HG02852 (cell line): Measurements from ENCODE around the gene NCR2.
"Not testable (repeated sequence)": the region's sequence is repeated elsewhere in the genome, so short reads cannot be mapped to it uniquely, and the experiment has no call there.

ENCODE experiments used
- ATAC-seq: cut with Tn5 transposase; IDR thresholded peaks from one replicate; pipeline ENCODE4 v1.9.1; 2021; ENCODE audit warnings: mild to moderate bottlenecking, moderate library complexity; ENCODE audit not compliant: unreplicated experiment

NCR2 gene, protein sequence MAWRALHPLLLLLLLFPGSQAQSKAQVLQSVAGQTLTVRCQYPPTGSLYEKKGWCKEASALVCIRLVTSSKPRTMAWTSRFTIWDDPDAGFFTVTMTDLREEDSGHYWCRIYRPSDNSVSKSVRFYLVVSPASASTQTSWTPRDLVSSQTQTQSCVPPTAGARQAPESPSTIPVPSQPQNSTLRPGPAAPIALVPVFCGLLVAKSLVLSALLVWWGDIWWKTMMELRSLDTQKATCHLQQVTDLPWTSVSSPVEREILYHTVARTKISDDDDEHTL

DNA sequence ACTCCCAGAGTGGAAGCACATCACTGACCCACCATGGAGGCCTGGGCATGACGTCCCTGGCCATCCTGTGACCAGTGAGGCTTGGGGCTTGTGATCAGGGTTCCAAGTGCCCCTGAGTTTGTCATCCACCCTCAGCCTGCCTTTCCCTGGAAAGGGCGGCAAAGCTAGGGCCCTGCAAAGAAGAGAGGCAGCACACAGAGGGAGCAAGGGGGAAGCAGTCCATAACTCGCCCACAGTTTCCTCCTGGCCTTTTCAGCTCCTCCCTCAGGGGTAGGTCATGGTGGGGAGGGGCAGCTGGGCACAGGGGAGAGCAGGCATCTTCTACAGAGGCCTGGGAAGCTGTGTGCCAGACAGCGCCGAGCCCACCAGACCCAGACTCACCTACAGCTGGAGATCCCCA lies at the start of gene NCR2:
TSS of gene NCR2 (plus strand) at position 313 of the 400 bp plus-strand sequence. CDS start 269 bp downstream, outside the sequence.
- ATAC-seq = no peak

DNA sequence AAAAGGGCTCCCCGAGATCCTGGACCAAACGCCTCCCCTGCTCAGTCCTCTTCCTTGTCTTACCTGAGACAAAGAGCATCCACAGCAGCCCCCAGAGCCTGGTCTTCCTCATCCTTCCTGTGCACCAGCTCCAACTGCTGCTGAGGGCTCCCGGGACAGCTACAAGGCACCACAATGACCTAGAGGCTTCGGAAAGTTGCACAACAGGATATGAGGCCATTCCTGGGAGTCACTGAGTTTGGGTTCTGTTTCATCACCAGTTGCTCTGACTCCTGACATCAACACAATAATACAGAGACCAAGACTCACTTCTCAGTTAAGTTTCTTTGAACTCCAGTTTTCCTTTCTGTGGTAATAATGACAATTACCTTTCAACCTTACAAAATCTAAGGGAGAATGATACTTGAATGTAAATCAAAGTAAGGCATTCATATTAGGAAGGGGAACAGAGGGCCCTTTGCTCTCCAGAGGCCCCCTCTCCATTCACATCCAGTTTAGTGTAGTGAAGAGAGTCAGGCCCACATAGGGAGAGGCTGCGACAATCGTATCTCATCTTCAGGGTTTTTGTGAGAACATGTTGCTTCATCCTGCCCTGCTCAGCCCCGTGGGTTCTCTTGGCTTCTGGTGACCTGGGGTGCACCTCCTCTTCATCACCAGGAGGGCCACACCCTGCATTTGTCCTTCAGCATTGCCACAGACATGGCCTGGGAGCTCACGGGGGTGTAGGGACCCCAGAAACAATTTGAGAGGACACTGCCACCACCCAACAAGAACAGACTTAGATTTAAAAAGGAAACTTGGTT lies 48.7 kb upstream of the NCR2 start, which contains the start of gene TREM1:
TSS of gene TREM1 (minus strand) at position 139 of the 803 bp plus-strand sequence. CDS start at position 112, 27 bp downstream.
- ATAC-seq = no peak

DNA sequence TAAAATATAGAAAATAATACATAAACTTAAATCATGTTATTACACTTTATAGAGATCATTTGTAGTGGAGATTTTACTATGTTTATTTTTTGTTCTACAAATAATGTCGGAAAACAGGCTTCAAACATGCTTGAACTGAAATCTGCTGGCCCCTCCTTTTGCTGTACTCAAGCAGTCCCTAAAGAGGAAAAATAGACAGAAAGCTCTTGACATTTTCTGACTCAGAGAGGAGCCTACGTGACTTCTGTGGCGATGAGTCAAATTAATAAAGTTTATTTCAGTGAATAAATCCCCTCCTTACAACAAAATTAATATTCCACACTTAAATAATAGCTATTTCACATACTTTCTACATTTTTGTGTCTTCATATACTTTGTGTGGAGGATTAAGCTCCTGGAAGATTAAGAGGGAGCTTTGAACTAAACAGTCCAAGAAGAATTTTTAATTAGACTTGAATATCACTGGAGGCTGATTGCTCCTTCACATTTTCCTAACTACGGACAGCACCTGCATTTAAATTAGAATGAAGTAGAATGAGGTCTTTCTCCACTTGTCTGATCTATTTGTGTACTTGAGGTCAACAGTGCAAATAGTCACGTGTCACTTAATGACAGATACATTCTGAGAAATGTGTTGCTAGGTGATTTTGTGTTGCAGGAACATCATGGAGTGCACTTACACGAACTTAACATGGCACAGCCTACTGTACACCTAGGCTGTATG lies 47.2 kb upstream of the NCR2 start:
- ATAC-seq = no peak

DNA sequence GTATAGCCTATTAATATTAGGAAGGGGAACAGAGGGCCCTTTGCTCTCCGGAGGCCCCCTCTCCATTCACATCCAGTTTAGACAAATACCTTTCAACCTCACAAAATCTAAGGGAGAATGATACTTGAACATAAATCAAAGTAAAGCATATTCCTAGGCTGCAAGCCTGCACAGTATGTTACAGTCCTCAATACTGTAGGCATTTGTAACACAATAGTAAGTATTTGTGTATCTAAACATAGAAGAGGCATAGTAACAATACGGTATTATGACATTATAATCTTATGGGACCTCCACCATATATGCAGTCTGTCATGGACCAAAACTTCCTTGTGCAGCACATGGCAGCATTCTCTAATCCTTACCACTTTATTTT lies 46.7 kb upstream of the NCR2 start:
- no peak for ATAC-seq

DNA sequence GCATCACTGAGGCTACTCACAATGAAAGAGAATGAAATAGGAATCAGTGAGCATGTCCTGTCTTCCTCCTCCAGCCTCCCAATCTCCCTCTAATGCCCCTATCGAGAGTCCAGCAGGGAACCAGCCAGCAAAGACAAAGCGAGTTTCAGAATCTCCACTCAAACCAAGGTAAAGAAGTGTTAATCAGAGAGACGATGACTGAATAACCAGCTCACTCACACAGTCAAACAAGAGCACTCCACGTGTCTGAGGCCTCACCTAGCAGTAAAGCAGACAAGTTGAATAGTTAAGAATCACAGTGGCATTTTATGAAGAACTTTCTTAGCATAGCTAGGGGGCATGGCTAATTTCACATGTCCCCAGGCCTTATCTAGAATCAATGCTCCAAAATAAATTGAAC lies 45.6 kb upstream of the NCR2 start:
- no peak for ATAC-seq

DNA sequence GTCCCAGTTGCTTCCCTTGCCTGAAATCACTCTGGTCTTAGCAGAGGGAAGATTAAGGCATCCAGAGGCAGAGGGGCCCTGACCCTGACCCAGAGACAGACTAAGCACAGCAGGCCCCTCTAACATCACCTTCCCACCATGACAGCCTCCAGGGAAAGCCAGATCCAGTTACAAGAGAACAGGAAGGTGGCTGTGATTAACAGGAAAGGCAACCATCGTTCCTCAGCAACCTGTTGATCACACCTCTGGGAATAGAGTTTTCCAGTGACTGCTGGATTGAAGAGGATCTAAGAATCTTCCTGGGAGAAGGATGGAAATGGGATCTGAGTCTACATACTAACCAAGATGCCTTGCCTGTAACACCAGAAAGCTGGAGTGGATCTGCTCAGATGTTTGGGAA lies 43.7 kb upstream of the NCR2 start:
- ATAC-seq = no peak

DNA sequence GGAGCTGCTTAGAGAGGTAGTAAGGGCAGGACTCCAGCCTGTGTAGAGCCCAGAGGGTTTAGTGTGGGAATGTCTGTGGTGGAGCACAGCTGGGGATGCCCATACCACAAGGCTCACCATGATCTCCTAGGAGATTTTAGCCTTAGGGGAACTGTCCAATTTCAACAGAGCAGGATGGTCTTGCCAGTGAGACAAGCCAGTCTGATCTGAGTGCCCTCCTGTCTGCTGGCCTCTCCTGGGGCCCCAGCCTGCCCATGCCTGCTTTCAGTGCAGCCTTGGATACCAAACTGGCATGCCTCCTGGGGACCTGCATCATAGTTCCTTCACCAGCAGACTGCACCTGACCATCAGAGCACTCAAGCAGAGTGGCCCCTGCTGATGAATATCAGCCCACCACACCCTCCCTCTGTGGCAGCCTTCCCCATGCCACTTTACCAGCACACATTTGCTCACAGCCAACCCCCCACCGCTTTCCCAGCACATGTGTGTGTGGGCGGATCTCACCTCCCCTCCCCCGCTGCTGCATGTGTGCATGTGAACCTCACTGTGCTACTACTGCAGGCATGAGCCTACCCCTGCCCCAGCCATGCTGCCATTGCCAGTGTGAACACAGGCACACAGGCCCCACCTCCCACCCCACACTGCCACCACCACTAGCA lies 41.1 kb upstream of the NCR2 start:
- no peak for ATAC-seq

DNA sequence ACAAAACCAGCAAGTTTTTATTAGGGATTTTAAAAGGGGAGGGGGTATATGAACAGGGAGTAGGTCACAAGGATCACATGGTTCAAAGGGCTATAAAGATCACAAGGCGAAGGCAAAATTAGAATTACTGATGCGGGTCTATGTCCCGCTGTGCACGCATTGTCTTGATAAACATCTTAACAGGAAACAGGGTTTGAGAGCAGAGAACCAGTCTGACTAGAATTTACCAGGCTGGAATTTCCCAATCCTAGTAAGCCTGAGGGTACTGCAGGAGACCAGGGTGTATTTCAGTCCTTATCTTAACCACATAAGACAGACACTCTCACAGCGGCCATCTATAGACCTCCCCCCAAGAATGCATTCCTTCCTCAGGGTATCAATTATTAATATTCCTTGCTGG lies 38.2 kb upstream of the NCR2 start:
- not testable (repeated sequence) for ATAC-seq

DNA sequence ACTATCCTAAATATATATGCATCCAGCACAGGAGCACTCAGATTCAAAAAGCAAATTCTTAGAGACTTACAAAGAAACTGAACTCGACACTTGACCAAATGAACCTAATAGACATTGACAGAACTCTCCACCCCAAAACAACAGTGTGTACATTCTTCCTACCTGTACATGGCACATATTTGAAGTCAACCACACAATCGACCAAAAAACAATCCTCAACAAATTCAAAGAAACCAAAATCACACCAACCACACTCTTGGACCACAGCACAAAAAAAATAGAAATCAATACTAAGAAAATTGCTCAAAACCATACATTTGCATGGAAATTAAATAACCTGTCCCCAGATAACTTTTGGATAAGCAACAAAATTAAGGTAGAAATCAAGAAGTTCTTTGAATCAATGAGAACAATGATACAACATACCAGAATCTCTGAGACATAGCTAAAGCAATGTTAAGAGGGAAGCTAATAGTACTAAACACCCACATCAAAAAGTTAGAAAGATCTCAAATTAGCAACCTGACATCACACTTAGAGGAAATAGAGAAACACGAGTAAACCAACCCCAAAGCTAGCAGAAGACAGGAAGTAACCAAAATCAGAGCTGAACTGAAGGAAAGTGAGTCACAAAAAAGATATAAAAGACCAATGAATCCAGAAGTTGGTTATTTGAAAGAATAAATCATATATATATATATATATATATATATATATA lies 36.5 kb upstream of the NCR2 start:
- no peak for ATAC-seq

DNA sequence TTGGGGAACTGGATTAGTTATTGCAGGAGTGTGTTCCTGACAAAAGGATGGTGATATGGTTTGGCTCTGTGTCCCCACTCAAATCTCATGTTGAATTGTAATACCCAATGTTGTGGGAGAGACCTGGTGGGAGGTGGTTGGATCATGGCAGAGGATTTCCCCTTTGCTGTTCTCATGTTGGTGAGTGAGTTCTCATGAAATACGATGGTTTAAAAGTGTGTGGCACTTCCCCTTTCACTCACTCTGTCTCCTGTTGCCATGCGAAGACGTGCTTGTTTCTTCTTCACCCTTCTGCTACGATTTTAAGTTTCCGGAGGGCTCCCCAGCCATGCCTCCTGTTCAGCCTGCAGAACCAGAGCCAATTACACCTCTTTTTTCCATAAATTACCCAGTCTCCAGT lies 32.8 kb upstream of the NCR2 start:
- no peak for ATAC-seq

DNA sequence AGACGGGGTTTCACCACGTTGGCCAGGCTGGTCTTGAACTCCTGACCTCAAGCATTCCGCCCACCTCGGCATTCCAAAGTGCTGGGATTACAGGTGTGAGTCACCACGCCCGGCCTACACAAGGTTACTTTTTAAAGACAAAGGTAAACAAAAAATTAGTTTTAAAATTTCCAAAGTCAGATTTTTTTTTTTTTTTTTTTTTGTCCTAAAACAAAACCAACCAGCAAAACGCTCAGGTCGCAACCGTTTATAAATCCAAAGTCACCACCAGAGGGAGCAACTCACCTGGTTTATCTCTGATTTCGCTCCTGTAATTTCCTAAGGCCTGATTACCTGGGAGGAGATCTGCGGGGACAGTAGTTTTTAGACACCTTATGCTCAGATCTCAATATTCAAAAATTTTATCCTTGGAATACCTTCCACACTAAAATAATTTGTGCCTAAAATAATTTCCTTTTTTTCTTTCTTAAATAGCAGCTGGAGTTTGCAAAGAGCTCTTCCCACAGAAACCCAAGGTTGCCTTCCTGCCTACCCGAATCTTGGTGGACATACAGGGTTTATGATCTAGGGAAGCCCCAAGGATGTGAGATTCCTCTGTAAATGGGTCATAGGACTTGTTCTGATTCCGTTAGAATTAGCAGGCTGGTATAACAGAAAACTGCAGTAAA lies 29.1 kb upstream of the NCR2 start:
- ATAC-seq = no peak

DNA sequence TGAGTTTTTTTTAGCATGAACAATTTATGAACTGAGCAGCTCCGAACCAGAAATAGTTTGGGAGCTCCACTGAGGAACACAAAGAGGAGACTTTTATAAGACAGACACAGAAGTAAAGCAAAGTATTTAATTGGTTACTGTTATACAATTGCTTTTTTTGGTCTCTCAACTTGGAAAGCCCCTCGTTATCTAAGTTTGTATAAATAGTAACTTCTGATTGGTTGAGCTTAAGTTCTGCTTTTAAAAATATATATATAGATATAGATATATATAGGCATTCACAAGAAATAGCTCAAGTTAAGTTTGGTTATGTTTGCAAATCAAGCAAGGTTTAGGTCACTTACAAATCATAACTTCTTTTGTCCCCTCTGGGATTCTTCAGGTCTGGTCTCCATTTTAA lies 20.2 kb upstream of the NCR2 start:
- ATAC-seq = no peak

DNA sequence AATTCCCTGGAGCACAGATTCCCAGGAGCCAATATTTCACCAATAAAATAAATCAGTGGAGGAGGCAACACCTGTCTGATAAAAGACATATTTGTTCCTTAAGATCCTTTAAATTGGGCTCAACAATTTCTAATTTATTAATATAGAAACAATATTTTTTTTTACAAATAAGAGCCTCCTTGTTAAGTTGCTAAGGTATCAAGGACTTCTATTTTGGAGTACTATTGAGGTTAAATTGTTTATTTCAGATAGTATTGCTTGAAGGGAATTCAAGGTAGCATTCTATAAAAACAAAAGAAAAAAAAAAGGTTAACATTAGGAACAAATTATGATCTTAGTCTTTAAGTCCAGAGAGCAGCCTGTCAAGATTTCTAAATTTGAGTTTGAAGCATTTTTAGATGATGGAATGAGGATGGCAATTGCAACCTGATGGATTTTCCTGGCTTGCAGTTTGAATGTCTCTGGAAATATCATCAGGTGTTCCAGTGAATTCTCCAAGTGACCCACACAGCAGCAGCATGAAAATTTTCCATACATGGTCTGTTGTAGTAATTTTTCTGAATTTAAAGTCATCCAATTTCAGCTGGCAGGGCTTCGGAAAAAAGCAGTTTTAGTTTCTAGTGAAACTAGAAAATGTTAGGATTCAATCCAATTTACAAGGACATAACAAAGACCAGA lies 19.3 kb upstream of the NCR2 start:
- ATAC-seq = no peak

DNA sequence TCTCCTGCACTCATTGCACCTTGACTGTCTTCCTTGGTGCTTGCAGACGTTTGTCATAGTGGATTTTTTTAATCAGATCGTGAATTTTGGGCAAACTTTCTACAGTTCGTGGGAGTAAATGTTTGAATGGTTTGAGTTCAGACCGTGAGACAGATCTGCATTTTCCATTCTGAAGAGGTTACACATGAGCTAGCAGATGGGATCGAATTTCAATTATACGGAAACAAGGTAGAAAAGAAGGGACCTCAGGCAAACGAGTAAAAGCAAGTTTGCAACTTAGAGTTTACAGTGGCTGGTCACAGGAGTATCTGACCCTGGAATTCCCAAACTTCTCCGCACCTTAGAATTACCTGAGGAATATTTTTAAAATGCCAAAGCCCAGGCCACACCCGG lies 17.2 kb upstream of the NCR2 start:
- no peak for ATAC-seq

DNA sequence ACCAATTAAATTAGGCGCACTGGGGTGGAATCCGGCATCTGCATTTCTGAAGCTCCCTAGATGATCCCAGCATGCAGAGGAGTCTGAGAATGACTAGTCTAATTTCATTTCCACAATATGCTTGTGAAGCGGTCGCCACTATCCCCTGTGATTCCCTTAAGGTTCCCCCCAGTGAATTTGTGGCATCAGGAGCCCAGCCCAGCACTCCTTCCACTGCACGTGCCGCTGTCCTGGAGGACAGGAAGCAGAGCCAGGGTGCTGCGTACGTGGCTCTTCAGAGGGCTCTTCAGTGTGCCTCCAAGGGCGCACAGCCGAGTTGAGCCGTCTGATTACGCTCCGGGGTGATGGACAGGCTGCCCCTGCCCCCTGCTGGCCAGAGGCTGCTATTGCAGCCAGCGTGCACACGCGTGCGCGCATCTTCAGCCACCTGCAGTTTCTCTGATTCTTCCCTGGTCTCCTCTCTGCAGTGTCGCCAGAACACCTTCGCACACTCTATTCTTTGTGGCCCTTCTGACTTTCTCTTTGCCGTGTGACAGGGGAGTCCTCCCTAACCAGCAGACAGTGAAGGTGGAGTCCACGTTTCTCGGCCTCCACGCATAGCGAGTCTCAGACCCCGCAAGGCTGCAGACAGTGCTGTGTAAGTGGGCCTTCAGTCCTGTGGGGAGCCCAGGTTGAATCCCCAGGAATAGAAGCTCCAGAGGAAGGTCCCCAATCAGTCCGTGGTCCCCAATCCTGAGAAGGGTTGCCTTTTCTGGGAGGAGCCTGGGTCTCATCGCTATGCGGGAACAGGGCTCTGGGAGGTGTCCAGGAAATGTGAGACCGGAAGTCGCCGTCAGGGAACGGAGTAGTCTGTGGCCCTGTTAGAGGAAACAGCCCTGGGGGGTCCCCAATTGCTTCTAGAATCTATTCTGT lies 16.5 kb upstream of the NCR2 start:
- ATAC-seq = peak; percentile 89

DNA sequence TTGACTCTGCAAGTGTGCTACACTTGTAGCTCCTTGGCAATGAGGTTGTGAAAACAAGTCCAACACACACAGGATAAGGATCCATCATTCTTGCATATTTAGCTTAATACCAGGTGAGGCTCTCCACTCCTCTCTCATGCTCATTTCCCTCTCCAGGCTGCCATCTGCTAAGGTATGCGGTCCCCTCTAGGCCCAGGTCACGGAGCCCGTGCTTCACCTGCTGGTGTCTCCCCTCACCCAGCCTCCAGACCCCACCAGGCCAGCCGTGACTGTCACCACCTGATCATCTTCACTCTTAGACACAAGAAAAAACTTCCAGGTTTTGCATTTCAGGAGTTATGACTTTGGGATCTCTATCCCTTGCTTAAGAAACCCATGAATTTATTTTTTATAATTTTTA lies 14.2 kb upstream of the NCR2 start:
- ATAC-seq = no peak

DNA sequence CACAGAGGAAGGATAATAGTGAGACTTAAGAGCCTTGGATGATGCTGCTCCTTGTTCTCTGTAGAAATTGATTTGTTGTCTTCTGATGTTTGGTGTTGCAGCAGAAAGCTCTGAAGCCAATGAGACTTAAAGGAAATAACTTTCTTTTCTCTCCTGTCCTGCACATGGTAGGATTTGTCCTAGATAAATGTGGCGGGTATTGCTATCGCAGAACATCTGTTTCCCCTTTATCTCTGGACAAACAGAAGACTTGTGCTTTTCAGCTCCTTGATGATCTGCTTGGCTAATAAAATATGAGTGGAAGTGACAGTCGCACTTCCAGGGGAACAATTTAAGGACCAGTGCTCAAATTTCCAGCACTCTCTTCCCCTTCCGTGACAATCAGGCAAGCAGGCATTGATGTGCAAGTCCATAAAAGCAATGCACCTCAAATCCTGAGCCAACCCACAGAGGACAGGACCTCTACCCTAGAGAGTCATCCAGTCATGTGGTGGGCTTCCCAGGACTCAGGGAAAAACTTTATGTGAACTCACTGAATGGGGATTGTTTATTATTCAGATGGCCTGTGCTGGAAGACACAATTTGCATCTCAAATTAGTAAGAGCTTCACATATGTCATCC lies 9.9 kb upstream of the NCR2 start:
- no peak for ATAC-seq

DNA sequence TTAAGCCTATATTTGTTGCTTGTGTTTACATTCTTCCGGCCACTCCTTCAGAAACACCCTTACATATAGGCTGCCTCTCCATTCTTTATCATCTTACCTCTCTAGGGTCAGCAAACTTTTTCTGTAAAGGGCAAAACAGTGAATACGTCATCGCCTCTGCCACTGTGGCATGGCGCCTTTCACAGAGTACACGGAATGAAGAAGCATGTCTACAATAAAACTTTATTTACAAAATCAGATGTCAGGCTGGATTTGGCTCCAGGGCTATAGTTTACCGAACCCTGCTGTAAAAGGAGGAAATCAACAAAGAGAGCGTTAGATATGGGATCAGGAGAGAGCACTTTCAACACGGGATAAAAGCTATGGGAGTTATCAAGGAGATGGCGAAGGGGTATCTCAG lies 9.3 kb upstream of the NCR2 start:
- no peak for ATAC-seq
